ENCODE results near the gene RGS8. TPM values are rescaled to one million over a fixed set of nuclear protein-coding genes. Genes with fewer than 3 reads are reported as not detected.
A peak's percentile ranks its signal among the peaks of the same experiment; 100 is the strongest.

RGS8 gene
- total and polyA plus RNA-seq, 2 donors from 2014 or later = not detected

DNA sequence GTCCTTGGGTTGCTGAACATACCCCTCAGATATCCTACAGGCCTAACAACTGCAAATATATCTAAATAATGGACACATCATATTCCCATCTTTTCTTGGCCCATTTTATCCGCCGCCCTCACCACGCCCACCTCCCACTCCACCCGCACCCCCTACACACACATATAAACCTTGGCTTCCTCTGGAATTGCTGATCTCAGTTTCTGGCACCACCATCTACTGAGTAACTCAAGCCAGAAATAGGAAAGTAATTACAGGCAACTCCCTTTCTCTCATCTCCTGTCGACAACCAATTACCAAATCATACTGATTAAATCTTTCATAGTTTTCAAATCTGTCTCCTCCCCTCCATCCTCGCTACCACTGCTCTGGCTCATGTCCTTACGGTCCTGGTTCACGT lies 4.7 kb downstream of the RGS8 start:
- no peak overlapping the region for H3K27ac ChIP-seq (ENCODE audit: low read depth in 2 of 2, low read length in 2 of 2)
- intact Hi-C loops (cut with DNase I) = no loop called here
- H3K27me3 ChIP-seq (ENCODE audit: control insufficient read depth, insufficient read depth, low read length) = peaks cover 2% of the 10 kb centered on the region
- no peak overlapping the region for H3K9ac ChIP-seq (ENCODE audit: low read length in 3 of 3)
- H3K4me1 ChIP-seq (ENCODE audit: control insufficient read depth in 2 of 3, insufficient read depth in 2 of 3, low read depth in 1 of 3, low read length in 3 of 3) = no peaks in the 10 kb centered on the region
- no peak overlapping the region for H3K4me3 ChIP-seq (ENCODE audit: low read length in 3 of 3)
- no peaks in the 10 kb centered on the region for H3K9me3 ChIP-seq (ENCODE audit: control insufficient read depth in 2 of 3, insufficient read depth in 1 of 3, low read length in 3 of 3)
- DNase-seq (no peak), FAIRE-seq (no peak)
- TF ChIP-seq, protein P1, sequence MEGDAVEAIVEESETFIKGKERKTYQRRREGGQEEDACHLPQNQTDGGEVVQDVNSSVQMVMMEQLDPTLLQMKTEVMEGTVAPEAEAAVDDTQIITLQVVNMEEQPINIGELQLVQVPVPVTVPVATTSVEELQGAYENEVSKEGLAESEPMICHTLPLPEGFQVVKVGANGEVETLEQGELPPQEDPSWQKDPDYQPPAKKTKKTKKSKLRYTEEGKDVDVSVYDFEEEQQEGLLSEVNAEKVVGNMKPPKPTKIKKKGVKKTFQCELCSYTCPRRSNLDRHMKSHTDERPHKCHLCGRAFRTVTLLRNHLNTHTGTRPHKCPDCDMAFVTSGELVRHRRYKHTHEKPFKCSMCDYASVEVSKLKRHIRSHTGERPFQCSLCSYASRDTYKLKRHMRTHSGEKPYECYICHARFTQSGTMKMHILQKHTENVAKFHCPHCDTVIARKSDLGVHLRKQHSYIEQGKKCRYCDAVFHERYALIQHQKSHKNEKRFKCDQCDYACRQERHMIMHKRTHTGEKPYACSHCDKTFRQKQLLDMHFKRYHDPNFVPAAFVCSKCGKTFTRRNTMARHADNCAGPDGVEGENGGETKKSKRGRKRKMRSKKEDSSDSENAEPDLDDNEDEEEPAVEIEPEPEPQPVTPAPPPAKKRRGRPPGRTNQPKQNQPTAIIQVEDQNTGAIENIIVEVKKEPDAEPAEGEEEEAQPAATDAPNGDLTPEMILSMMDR (IDR thresholded peaks at IDR 0.05; ENCODE audit: borderline replicate concordance, extremely low read depth, insufficient read depth) = no peak
- H3K36me3 ChIP-seq (ENCODE audit: control insufficient read depth in 2 of 3, insufficient read depth in 3 of 3, low read length in 3 of 3) = no peaks in the 10 kb centered on the region

DNA sequence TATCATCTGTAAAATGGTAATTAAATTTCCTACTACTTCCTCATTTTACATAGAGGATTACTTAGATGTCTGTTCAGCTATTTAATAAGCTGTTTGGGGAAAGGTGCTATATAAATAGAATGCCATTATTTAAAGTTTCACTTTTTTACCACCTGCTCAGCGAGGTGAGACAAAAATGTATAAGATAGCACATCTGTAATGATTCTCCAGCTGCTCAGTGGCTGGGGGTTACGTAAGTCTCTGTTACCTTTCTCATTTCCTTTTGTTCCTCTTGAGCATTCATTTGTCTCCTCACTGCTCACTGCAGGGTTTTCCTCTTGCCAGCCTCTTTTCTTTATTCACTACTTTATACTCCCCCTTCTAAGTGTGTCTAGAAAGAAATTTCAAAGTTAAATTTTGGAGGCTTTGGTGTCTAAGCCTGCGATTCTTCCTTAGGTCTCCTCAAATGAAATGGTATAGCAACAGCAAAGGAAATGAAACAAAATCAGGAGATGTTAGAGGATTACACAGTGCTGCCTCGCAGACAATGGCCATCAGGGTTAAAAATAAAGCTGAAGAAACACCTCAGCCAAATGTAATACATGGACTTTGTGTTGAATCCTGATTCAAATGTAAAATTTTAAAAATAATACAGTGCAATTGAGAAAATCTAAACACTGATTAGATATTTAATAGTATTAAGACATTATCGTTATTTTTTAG lies 6.8 kb downstream of the RGS8 start:
- H3K36me3 ChIP-seq (ENCODE audit: control insufficient read depth in 2 of 3, insufficient read depth in 3 of 3, low read length in 3 of 3) = no peaks in the 10 kb centered on the region
- no peaks in the 10 kb centered on the region for H3K4me1 ChIP-seq (ENCODE audit: control insufficient read depth in 2 of 3, insufficient read depth in 2 of 3, low read depth in 1 of 3, low read length in 3 of 3)
- FAIRE-seq (no peak), DNase-seq (no peak)
- TF ChIP-seq, protein P1 (IDR thresholded peaks at IDR 0.05; ENCODE audit: borderline replicate concordance, extremely low read depth, insufficient read depth) = no peak
- H3K27ac ChIP-seq (ENCODE audit: low read depth in 2 of 2, low read length in 2 of 2) = no peak overlapping the region
- H3K27me3 ChIP-seq (ENCODE audit: control insufficient read depth, insufficient read depth, low read length) = no peaks in the 10 kb centered on the region
- no peak overlapping the region for H3K9ac ChIP-seq (ENCODE audit: low read length in 3 of 3)
- intact Hi-C loops (cut with DNase I) = no loop called here
- no peak overlapping the region for H3K4me3 ChIP-seq (ENCODE audit: low read length in 3 of 3)
- H3K9me3 ChIP-seq (ENCODE audit: control insufficient read depth in 2 of 3, insufficient read depth in 1 of 3, low read length in 3 of 3) = no peaks in the 10 kb centered on the region

DNA sequence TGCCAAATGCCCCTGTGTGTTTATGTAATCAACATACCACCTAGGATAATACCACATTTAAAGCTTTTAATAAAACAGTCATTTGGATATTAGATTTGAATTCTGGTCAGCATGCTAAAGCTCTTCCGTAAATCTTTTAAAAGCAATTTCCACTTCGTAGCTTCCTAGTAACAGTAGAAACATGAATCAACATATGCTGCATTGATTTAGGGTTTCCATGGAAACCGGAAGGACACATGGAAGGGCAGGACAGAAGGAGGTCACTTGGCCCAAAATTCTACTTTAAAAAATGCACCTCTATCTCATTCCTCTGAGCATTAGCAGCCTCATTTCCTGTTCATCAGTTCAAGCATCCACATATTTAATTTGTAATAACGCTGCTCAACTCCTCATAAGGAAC lies 8.1 kb downstream of the RGS8 start:
- Histone ChIP-seq H3K9ac (ENCODE audit: low read length in 3 of 3) (no peak overlapping the region), H3K36me3 (ENCODE audit: control insufficient read depth in 2 of 3, insufficient read depth in 3 of 3, low read length in 3 of 3) (no peaks in the 10 kb centered on the region), H3K27ac (ENCODE audit: low read depth in 2 of 2, low read length in 2 of 2) (no peak overlapping the region), H3K27me3 (ENCODE audit: control insufficient read depth, insufficient read depth, low read length) (no peaks in the 10 kb centered on the region), H3K4me1 (ENCODE audit: control insufficient read depth in 2 of 3, insufficient read depth in 2 of 3, low read depth in 1 of 3, low read length in 3 of 3) (no peaks in the 10 kb centered on the region), H3K9me3 (ENCODE audit: control insufficient read depth in 2 of 3, insufficient read depth in 1 of 3, low read length in 3 of 3) (no peaks in the 10 kb centered on the region), H3K4me3 (ENCODE audit: low read length in 3 of 3) (no peak overlapping the region)
- FAIRE-seq (no peak), DNase-seq (peak in 1 of 5 donors; percentile 22)
- intact Hi-C loops (cut with DNase I) = no loop called here
- TF ChIP-seq, protein P1 (IDR thresholded peaks at IDR 0.05; ENCODE audit: borderline replicate concordance, extremely low read depth, insufficient read depth) = no peak

All from kidney (tissue), 14 donors.